ENCODE measurements around the gene SDHA. TPM values are rescaled to one million over a fixed set of nuclear protein-coding genes. Genes with fewer than 3 reads are reported as not detected.

Gene SDHA
- polyA plus RNA-seq, 1 donor from 2014 or later, result 70.4 TPM

- Histone ChIP-seq H4K20me1 (ENCODE audit: insufficient read depth) (no peaks in the 10 kb centered on the region), H3K27ac (ENCODE audit: low read length) (no peak overlapping the region), H2AFZ (ENCODE audit: low read depth, low read length) (no peak overlapping the region), H3K9ac (ENCODE audit: low read length) (no peak overlapping the region), H3K9me2 (ENCODE audit: insufficient read depth, low read length) (no peaks in the 10 kb centered on the region), H3K4me3 (ENCODE audit: low read length) (no peak overlapping the region), H3K9me3 (ENCODE audit: low read length) (no peaks in the 10 kb centered on the region), H3K36me3 (ENCODE audit: insufficient read depth, low read length) (no peaks in the 10 kb centered on the region), H3K27me3 (ENCODE audit: insufficient read depth, low read depth, low read length) (no peaks in the 10 kb centered on the region), H3K79me2 (replicated peaks; ENCODE audit: insufficient read depth, low read length) (peaks cover 13% of the 10 kb centered on the region), H3F3A (ENCODE audit: insufficient read depth, low read length, poor library complexity, severe bottlenecking) (no peaks in the 10 kb centered on the region), H3K4me2 (ENCODE audit: low read length) (no peak overlapping the region)
- TF ChIP-seq EP300 (conservative IDR thresholded peaks at IDR 0.05; ENCODE audit: poor library complexity, severe bottlenecking) (no peak), SMC3 (conservative IDR thresholded peaks at IDR 0.05; ENCODE audit: poor library complexity) (no peak), RAD21 (conservative IDR thresholded peaks at IDR 0.05) (no peak), POLR2AphosphoS5 (IDR thresholded peaks at IDR 0.05) (no peak), TAF1 (IDR thresholded peaks at IDR 0.05; ENCODE audit: low read depth) (no peak)
These were observed 14.1 kb upstream of the SDHA start for GRCh38 chr5:204001-204400.

GRCh38 chr5:204462-204861 is 13.7 kb upstream of the SDHA start:
- H3K27me3 ChIP-seq (ENCODE audit: insufficient read depth, low read depth, low read length), result no peaks in the 10 kb centered on the region
- H2AFZ ChIP-seq (ENCODE audit: low read depth, low read length), result no peak overlapping the region
- H3F3A ChIP-seq (ENCODE audit: insufficient read depth, low read length, poor library complexity, severe bottlenecking), result no peaks in the 10 kb centered on the region
- TF ChIP-seq TAF1 (IDR thresholded peaks at IDR 0.05; ENCODE audit: low read depth) (no peak), EZH2 (IDR thresholded peaks at IDR 0.05; ENCODE audit: borderline replicate concordance, insufficient read depth, low read length, poor library complexity, severe bottlenecking) (no peak), EP300 (conservative IDR thresholded peaks at IDR 0.05; ENCODE audit: poor library complexity, severe bottlenecking) (no peak), POLR2AphosphoS5 (IDR thresholded peaks at IDR 0.05) (no peak)
- no peak overlapping the region for H3K27ac ChIP-seq (ENCODE audit: low read length)
- H3K4me3 ChIP-seq (ENCODE audit: low read length), result no peak overlapping the region
- H3K36me3 ChIP-seq (ENCODE audit: insufficient read depth, low read length), result no peaks in the 10 kb centered on the region
- H3K9me2 ChIP-seq (ENCODE audit: insufficient read depth, low read length), result no peaks in the 10 kb centered on the region
- no peak overlapping the region for H3K9ac ChIP-seq (ENCODE audit: low read length)
- no peaks in the 10 kb centered on the region for H4K20me1 ChIP-seq (ENCODE audit: insufficient read depth)
- no peaks in the 10 kb centered on the region for H3K9me3 ChIP-seq (ENCODE audit: low read length)
- no peak overlapping the region for H3K4me2 ChIP-seq (ENCODE audit: low read length)
- peaks cover 13% of the 10 kb centered on the region for H3K79me2 ChIP-seq (replicated peaks; ENCODE audit: insufficient read depth, low read length)

DNA sequence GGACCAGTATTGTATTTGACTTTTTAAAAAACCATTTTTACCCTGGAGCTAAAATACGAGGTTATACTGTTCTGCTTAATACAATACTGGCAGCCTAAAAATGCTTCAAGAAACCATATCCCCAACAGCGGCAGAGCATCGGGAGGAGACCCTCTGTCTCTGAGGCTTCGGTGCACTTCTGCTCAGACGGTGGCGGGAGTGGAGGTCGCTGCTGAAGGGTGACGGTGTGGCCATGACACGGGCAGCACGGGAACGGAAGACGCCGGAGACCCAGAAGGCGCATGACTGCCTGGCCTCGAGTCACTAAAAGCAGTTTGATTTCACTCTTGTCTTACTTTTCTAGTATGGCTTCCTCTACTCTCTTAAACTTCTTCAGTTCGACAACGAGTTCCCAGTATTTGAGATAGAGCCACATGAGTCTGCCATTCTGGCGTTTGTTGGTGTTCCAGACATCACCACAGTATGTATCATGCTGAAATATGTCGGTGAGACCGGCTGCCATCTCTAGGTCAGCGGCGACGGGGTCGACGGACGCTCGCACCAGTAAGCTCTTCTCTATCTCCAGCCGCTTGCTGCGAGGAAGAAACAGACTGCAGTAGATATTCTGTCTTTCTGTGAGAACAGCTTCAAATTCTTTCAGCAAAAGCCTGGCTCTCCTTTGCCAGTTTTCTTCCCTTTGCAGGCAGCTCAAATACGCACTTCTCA is 13.0 kb upstream of the SDHA start:
- no peaks in the 10 kb centered on the region for H3K9me2 ChIP-seq (ENCODE audit: insufficient read depth, low read length)
- H3K27ac ChIP-seq (ENCODE audit: low read length), result no peak overlapping the region
- no peak overlapping the region for H3K4me2 ChIP-seq (ENCODE audit: low read length)
- TF ChIP-seq EP300 (conservative IDR thresholded peaks at IDR 0.05; ENCODE audit: poor library complexity, severe bottlenecking) (no peak), SMC3 (conservative IDR thresholded peaks at IDR 0.05; ENCODE audit: poor library complexity) (no peak), MXI1 (conservative IDR thresholded peaks at IDR 0.05; ENCODE audit: poor library complexity, severe bottlenecking) (no peak), TAF1 (IDR thresholded peaks at IDR 0.05; ENCODE audit: low read depth) (no peak), CTCF (IDR thresholded peaks at IDR 0.05; ENCODE audit: poor library complexity, severe bottlenecking) (no peak), POLR2AphosphoS5 (IDR thresholded peaks at IDR 0.05) (no peak), RAD21 (conservative IDR thresholded peaks at IDR 0.05) (no peak), EZH2 (IDR thresholded peaks at IDR 0.05; ENCODE audit: borderline replicate concordance, insufficient read depth, low read length, poor library complexity, severe bottlenecking) (no peak)
- TF ChIP-seq, protein P1, sequence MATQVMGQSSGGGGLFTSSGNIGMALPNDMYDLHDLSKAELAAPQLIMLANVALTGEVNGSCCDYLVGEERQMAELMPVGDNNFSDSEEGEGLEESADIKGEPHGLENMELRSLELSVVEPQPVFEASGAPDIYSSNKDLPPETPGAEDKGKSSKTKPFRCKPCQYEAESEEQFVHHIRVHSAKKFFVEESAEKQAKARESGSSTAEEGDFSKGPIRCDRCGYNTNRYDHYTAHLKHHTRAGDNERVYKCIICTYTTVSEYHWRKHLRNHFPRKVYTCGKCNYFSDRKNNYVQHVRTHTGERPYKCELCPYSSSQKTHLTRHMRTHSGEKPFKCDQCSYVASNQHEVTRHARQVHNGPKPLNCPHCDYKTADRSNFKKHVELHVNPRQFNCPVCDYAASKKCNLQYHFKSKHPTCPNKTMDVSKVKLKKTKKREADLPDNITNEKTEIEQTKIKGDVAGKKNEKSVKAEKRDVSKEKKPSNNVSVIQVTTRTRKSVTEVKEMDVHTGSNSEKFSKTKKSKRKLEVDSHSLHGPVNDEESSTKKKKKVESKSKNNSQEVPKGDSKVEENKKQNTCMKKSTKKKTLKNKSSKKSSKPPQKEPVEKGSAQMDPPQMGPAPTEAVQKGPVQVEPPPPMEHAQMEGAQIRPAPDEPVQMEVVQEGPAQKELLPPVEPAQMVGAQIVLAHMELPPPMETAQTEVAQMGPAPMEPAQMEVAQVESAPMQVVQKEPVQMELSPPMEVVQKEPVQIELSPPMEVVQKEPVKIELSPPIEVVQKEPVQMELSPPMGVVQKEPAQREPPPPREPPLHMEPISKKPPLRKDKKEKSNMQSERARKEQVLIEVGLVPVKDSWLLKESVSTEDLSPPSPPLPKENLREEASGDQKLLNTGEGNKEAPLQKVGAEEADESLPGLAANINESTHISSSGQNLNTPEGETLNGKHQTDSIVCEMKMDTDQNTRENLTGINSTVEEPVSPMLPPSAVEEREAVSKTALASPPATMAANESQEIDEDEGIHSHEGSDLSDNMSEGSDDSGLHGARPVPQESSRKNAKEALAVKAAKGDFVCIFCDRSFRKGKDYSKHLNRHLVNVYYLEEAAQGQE (IDR thresholded peaks at IDR 0.05; ENCODE audit: borderline replicate concordance), result no peak
- no peak overlapping the region for H3K4me3 ChIP-seq (ENCODE audit: low read length)
- no peaks in the 10 kb centered on the region for H3K36me3 ChIP-seq (ENCODE audit: insufficient read depth, low read length)
- no peaks in the 10 kb centered on the region for H4K20me1 ChIP-seq (ENCODE audit: insufficient read depth)
- no peak overlapping the region for H3K9ac ChIP-seq (ENCODE audit: low read length)
- no peaks in the 10 kb centered on the region for H3K27me3 ChIP-seq (ENCODE audit: insufficient read depth, low read depth, low read length)
- no peaks in the 10 kb centered on the region for H3K9me3 ChIP-seq (ENCODE audit: low read length)
- no peaks in the 10 kb centered on the region for H3F3A ChIP-seq (ENCODE audit: insufficient read depth, low read length, poor library complexity, severe bottlenecking)
- peaks cover 19% of the 10 kb centered on the region for H3K79me2 ChIP-seq (replicated peaks; ENCODE audit: insufficient read depth, low read length)
- H2AFZ ChIP-seq (ENCODE audit: low read depth, low read length), result no peak overlapping the region

All from neural cell (in vitro differentiated cells).